Stimulated activated CD8-positive, alpha-beta memory T cell treated with anti-CD3 and anti-CD28 coated beads, Interleukin-12 subunit alpha, Interleukin-12 subunit beta, amount 100 ng/mL, for 24 hours (primary cell): ENCODE results near the gene SHOX.
"Not testable (repeated sequence)": the region's sequence is repeated elsewhere in the genome, so short reads cannot be mapped to it uniquely, and the experiment has no call there.

Experiments
- DNase-seq: peaks from one replicate; pipeline ENCODE4 v3.0.0-alpha.2; 2020; ENCODE audit errors: extremely low read depth

SHOX gene

GRCh38 chrX:630612-631496 is at the start of gene SHOX:
SHOX (plus strand) TSS chrX:630791; CDS start chrX:630898, 107 bp downstream.
- no peak for DNase-seq

GRCh38 chrX:581066-581465 is 49.5 kb upstream of the SHOX start:
- DNase-seq = no peak

GRCh38 chrX:581720-582298 is 48.8 kb upstream of the SHOX start:
- no peak for DNase-seq

GRCh38 chrX:584572-584971 is 46.0 kb upstream of the SHOX start:
- no peak for DNase-seq

- no peak for DNase-seq
Observed at GRCh38 chrX:585115-585808, 45.3 kb upstream of the SHOX start.

- no peak for DNase-seq
Observed at GRCh38 chrX:586351-586750, 44.2 kb upstream of the SHOX start.

- not testable (repeated sequence) for DNase-seq
Observed at GRCh38 chrX:589261-589660, 41.3 kb upstream of the SHOX start.

GRCh38 chrX:590693-591404 is 39.7 kb upstream of the SHOX start:
- no peak for DNase-seq

- DNase-seq = no peak
Observed at GRCh38 chrX:599837-600715, 30.5 kb upstream of the SHOX start.

- DNase-seq = not testable (repeated sequence)
Observed at GRCh38 chrX:603029-603428, 27.6 kb upstream of the SHOX start.

GRCh38 chrX:604616-605015 is 26.0 kb upstream of the SHOX start:
- DNase-seq = not testable (repeated sequence)

- DNase-seq = not testable (repeated sequence)
Observed at GRCh38 chrX:608088-608487, 22.5 kb upstream of the SHOX start.

- DNase-seq = no peak
Observed at GRCh38 chrX:614136-614535, 16.5 kb upstream of the SHOX start.

- DNase-seq = no peak
Observed at GRCh38 chrX:617401-617800, 13.2 kb upstream of the SHOX start.

- no peak for DNase-seq
Observed at GRCh38 chrX:617891-618290, 12.7 kb upstream of the SHOX start.

- not testable (repeated sequence) for DNase-seq
Observed at GRCh38 chrX:618304-618703, 12.3 kb upstream of the SHOX start.

- DNase-seq = no peak
Observed at GRCh38 chrX:618761-619450, 11.7 kb upstream of the SHOX start.

GRCh38 chrX:619451-619811 is 11.2 kb upstream of the SHOX start:
- DNase-seq = no peak

- DNase-seq = no peak
Observed at GRCh38 chrX:619812-620531, 10.6 kb upstream of the SHOX start.
